ENCODE measurements around the gene SH2D2A. TPM values are rescaled to one million over a fixed set of nuclear protein-coding genes. Genes with fewer than 3 reads are reported as not detected.

The SH2D2A gene
- total RNA-seq, 8 experiments from 2014 or later: 0.33 to 3.5 (median 0.92) TPM

- no peak overlapping the region for H3K4me3 ChIP-seq
- WGBS, 10 experiments: 26 to 100% (median 48%) methylated on average over 1 to 14 of the region's 18 CpGs; no CpG with 5 or more reads in 4 of the 10 experiments
- peaks cover 3 to 18% of the 10 kb centered on the region in 2 donors for H3K4me1 ChIP-seq (replicated peaks in 1 of 2)
- in situ Hi-C loops (cut with MboI; ENCODE audit: low pct_unique_long_range_greater_than_20kb in 2 of 9, low sequenced_read_pairs in 9 of 9, unreplicated experiment in 9 of 9): no loop called here
- H3K27ac ChIP-seq: no peak overlapping the region
- no peak for ATAC-seq (replicated peaks in 6 of 8)
Observed at GRCh38 chr1:156845953-156846545, 29.4 kb upstream of the SH2D2A start.

GRCh38 chr1:156845055-156845952, 28.7 kb upstream of the SH2D2A start:
- H3K4me1 ChIP-seq (replicated peaks in 1 of 2): peaks cover 8 to 21% of the 10 kb centered on the region in 2 donors
- WGBS, 10 experiments: 2 to 17% (median 6%) methylated on average over 6 to 21 of the region's 69 CpGs; no CpG with 5 or more reads in 6 of the 10 experiments
- ATAC-seq (replicated peaks in 6 of 8): peak in 5 of 8 experiments; percentile 16 to 46 (median 22)
- no peak overlapping the region for H3K4me3 ChIP-seq
- in situ Hi-C loops (cut with MboI; ENCODE audit: low pct_unique_long_range_greater_than_20kb in 2 of 9, low sequenced_read_pairs in 9 of 9, unreplicated experiment in 9 of 9): no loop called here
- no peak overlapping the region for H3K27ac ChIP-seq

GRCh38 chr1:156844638-156845037, 28.0 kb upstream of the SH2D2A start:
- peaks cover 15 to 28% of the 10 kb centered on the region in 2 donors for H3K4me1 ChIP-seq (replicated peaks in 1 of 2)
- no peak for ATAC-seq (replicated peaks in 6 of 8)
- in situ Hi-C loops (cut with MboI; ENCODE audit: low pct_unique_long_range_greater_than_20kb in 2 of 9, low sequenced_read_pairs in 9 of 9, unreplicated experiment in 9 of 9): no loop called here
- 0 to 55% (median 22%) methylated on average over 2 to 13 of the region's 14 CpGs; no CpG with 5 or more reads in 5 of the 10 experiments for WGBS, 10 experiments
- H3K27ac ChIP-seq: no peak overlapping the region
- H3K4me3 ChIP-seq: no peak overlapping the region

- in situ Hi-C loops (cut with MboI; ENCODE audit: low pct_unique_long_range_greater_than_20kb in 2 of 9, low sequenced_read_pairs in 9 of 9, unreplicated experiment in 9 of 9): no loop called here
- WGBS, 10 experiments: 20 to 51% (median 42%) methylated on average over 1 to 4 of the region's 6 CpGs; no CpG with 5 or more reads in 4 of the 10 experiments
- ATAC-seq (replicated peaks in 6 of 8): no peak
Observed at GRCh38 chr1:156844102-156844501, 27.5 kb upstream of the SH2D2A start.

GRCh38 chr1:156842618-156843300, 26.1 kb upstream of the SH2D2A start:
- no peak overlapping the region for H3K4me3 ChIP-seq
- in situ Hi-C loops (cut with MboI; ENCODE audit: low pct_unique_long_range_greater_than_20kb in 2 of 9, low sequenced_read_pairs in 9 of 9, unreplicated experiment in 9 of 9): no loop called here
- H3K27ac ChIP-seq: no peak overlapping the region
- H3K4me1 ChIP-seq (replicated peaks in 1 of 2): peaks cover 22 to 26% of the 10 kb centered on the region in 2 donors
- ATAC-seq (replicated peaks in 6 of 8): no peak
- WGBS, 10 experiments: 33 to 100% (median 58%) methylated on average over 2 to 9 of the region's 9 CpGs; no CpG with 5 or more reads in 2 of the 10 experiments

More at GRCh38 chr1:156844102-156844501, 27.5 kb upstream of the SH2D2A start:
- Histone ChIP-seq H3K27ac (no peak overlapping the region), H3K4me3 (no peak overlapping the region), H3K4me1 (replicated peaks in 1 of 2) (peaks cover 20 to 33% of the 10 kb centered on the region in 2 donors)

GRCh38 chr1:156841295-156841855, 24.7 kb upstream of the SH2D2A start:
- Histone ChIP-seq H3K4me1 (replicated peaks in 1 of 2) (peaks cover 22 to 26% of the 10 kb centered on the region in 2 donors), H3K4me3 (no peak overlapping the region), H3K27ac (no peak overlapping the region)
- WGBS, 10 experiments: 56 to 82% (median 77%) methylated on average over 3 to 7 of the region's 16 CpGs; no CpG with 5 or more reads in 7 of the 10 experiments
- peak in 1 of 8 experiments; percentile 74 for ATAC-seq (replicated peaks in 6 of 8)
- in situ Hi-C loops (cut with MboI; ENCODE audit: low pct_unique_long_range_greater_than_20kb in 2 of 9, low sequenced_read_pairs in 9 of 9, unreplicated experiment in 9 of 9): no loop called here

- no peak for ATAC-seq (replicated peaks in 6 of 8)
- 41 to 69% methylated on average over 2 to 6 of the region's 14 CpGs; no CpG with 5 or more reads in 8 of the 10 experiments for WGBS, 10 experiments
Observed at GRCh38 chr1:156840898-156841279, 24.2 kb upstream of the SH2D2A start.

GRCh38 chr1:156840186-156840897, 23.7 kb upstream of the SH2D2A start:
- ATAC-seq (replicated peaks in 6 of 8): peak in 2 of 8 experiments; percentile 3 to 10
- H3K27ac ChIP-seq: no peak overlapping the region
- H3K4me3 ChIP-seq: no peak overlapping the region
- in situ Hi-C loops (cut with MboI; ENCODE audit: low pct_unique_long_range_greater_than_20kb in 2 of 9, low sequenced_read_pairs in 9 of 9, unreplicated experiment in 9 of 9): no loop called here
- peaks cover 22 to 26% of the 10 kb centered on the region in 2 donors for H3K4me1 ChIP-seq (replicated peaks in 1 of 2)
- WGBS, 10 experiments: no CpG with 5 or more reads among the region's 8 CpGs

More at GRCh38 chr1:156840898-156841279, 24.2 kb upstream of the SH2D2A start:
- H3K4me1 ChIP-seq (replicated peaks in 1 of 2): peaks cover 22 to 26% of the 10 kb centered on the region in 2 donors
- H3K27ac ChIP-seq: no peak overlapping the region
- in situ Hi-C loops (cut with MboI; ENCODE audit: low pct_unique_long_range_greater_than_20kb in 2 of 9, low sequenced_read_pairs in 9 of 9, unreplicated experiment in 9 of 9): no loop called here
- no peak overlapping the region for H3K4me3 ChIP-seq

- 0 to 93% (median 20%) methylated on average over 1 to 9 of the region's 9 CpGs; no CpG with 5 or more reads in 2 of the 10 experiments for WGBS, 10 experiments
- peaks cover 18 to 19% of the 10 kb centered on the region in 2 donors for H3K4me1 ChIP-seq (replicated peaks in 1 of 2)
- in situ Hi-C loops (cut with MboI; ENCODE audit: low pct_unique_long_range_greater_than_20kb in 2 of 9, low sequenced_read_pairs in 9 of 9, unreplicated experiment in 9 of 9): no loop called here
- ATAC-seq (replicated peaks in 6 of 8): peak in 5 of 8 experiments; percentile 39 to 68 (median 56)
- H3K27ac ChIP-seq: no peak overlapping the region
- no peak overlapping the region for H3K4me3 ChIP-seq
Observed at GRCh38 chr1:156839426-156840109, 22.9 kb upstream of the SH2D2A start.

- whole genome bisulfite sequencing, 10 experiments: 0 to 83% (median 25%) methylated on average over 3 to 6 of the region's 7 CpGs; no CpG with 5 or more reads in 6 of the 10 experiments
- Histone ChIP-seq H3K27ac (no peak overlapping the region), H3K4me1 (replicated peaks in 1 of 2) (peaks cover 18 to 19% of the 10 kb centered on the region in 2 donors), H3K4me3 (no peak overlapping the region)
- peak; percentile 18 to 72 (median 56) for ATAC-seq (replicated peaks in 6 of 8)
- in situ Hi-C loops (cut with MboI; ENCODE audit: low pct_unique_long_range_greater_than_20kb in 2 of 9, low sequenced_read_pairs in 9 of 9, unreplicated experiment in 9 of 9): no loop called here
Observed at GRCh38 chr1:156838972-156839371, 22.3 kb upstream of the SH2D2A start.

- no peak overlapping the region for H3K4me3 ChIP-seq
- in situ Hi-C loops (cut with MboI; ENCODE audit: low pct_unique_long_range_greater_than_20kb in 2 of 9, low sequenced_read_pairs in 9 of 9, unreplicated experiment in 9 of 9): no loop called here
- peaks cover 18 to 19% of the 10 kb centered on the region in 2 donors for H3K4me1 ChIP-seq (replicated peaks in 1 of 2)
- no peak overlapping the region for H3K27ac ChIP-seq
- WGBS, 10 experiments: 20 to 82% (median 68%) methylated on average over 1 to 4 of the region's 4 CpGs; no CpG with 5 or more reads in 3 of the 10 experiments
- ATAC-seq (replicated peaks in 6 of 8): peak in 1 of 8 experiments; percentile 45
Observed at GRCh38 chr1:156836892-156837291, 20.2 kb upstream of the SH2D2A start.
